Ovary (tissue), 9 donors: ENCODE results near the gene TBC1D5. TPM values are rescaled to one million over a fixed set of nuclear protein-coding genes. Genes with fewer than 3 reads are reported as not detected.

Experiments used
- DNase-seq, 5 donors: peaks; one replicate each; pipeline ENCODE4 v3.0.0-alpha.2; 2019 to 2020
- H3K27ac ChIP-seq, 2 donors: fragments of 200-600 bp; one replicate each; pipeline versions ENCODE4 v1.5.1 to v1.8.0; 2019 to 2022
- H3K27me3 ChIP-seq: fragments of 200-600 bp; one replicate; pipeline ENCODE4 v1.8.0; 2022
- H3K36me3 ChIP-seq: fragments of 200-600 bp; sonication (generic); one replicate; pipeline ENCODE4 v1.5.1; 2019
- H3K4me1 ChIP-seq: one replicate; pipeline ENCODE4 v1.8.1; 2013; ENCODE audit warnings: mild to moderate bottlenecking, moderate library complexity; ENCODE audit not compliant: insufficient read depth
- H3K4me3 ChIP-seq: fragments of 200-600 bp; sonication (generic); one replicate; pipeline ENCODE4 v1.5.1; 2017
- H3K9me3 ChIP-seq, 2 donors: fragments of 200-600 bp in 1 of 2; sonication (generic) in 1 of 2; one replicate each; pipeline versions ENCODE4 v1.5.1 to v1.8.1; 2013 to 2019; ENCODE audit warnings: mild to moderate bottlenecking in 1 of 2, moderate library complexity in 1 of 2
- CTCF ChIP-seq, 3 donors: fragments of 450-650 bp in 2 of 3; fragments of 200-600 bp in 1 of 3; IDR thresholded peaks; one replicate each; pipeline versions ENCODE4 v1.5.1 to v1.8.0; 2016 to 2022; ENCODE audit warnings: antibody characterized with exemption in 3 of 3, mild to moderate bottlenecking in 1 of 3
- EP300 ChIP-seq: sonication (generic); formaldehyde crosslinking; IDR thresholded peaks from one replicate; pipeline ENCODE4 v1.6.1; 2017; ENCODE audit warnings: antibody characterized with exemption
- POLR2A ChIP-seq: fragments of 450-650 bp; IDR thresholded peaks from one replicate; pipeline ENCODE4 v1.6.1; 2017; ENCODE audit warnings: antibody characterized with exemption, mild to moderate bottlenecking, moderate library complexity
- WGBS, 3 donors: extraction: QIAGEN DNeasy Blood & Tissue Kit in 1 of 3; methylation state at CpG; one replicate each; pipeline versions ENCODE4 v1.1.5 to v1.1.7; 2013 to 2017; 5-methylcytosine and 5-hydroxymethylcytosine counted together
- intact Hi-C, 4 donors: fragments of 100-400 bp; cut with DNase I; formaldehyde crosslinking; loops; one replicate each; pipeline versions ENCODE4 v1.11.0 to v1.15.1; 2022 to 2023
- polyA plus RNA-seq, 2 donors: library from polyadenylated mRNA; stranded (reverse); fragments of 200-250 nt in 1 of 2; fragments of 350-450 nt in 1 of 2; fragmentation: Illumina TruSeq in 1 of 2; extraction: RNeasy Lipid Tissue Mini Kit (QIAGEN cat#74804) in 1 of 2; gene quantifications; one replicate each; pipeline ENCODE4 v1.2.3, GENCODE V29; 2013 to 2014
- total RNA-seq, 7 donors: library from RNA; depleted of rRNA in 2 of 7; stranded (reverse); fragments of >200 nt in 2 of 7; fragmentation: NEBNext Ultra II Directional in 3 of 7; extraction: Animal tissue kit (Norgen Biotek cat#: 25700) in 3 of 7; gene quantifications; one replicate each; pipeline versions ENCODE4 v1.1.0 to v1.2.4, GENCODE V29; 2016 to 2023
- donor health status: DM: no; HTN: no; CAD: no; lungs with moderate emphysema.
- donor health status: DM: no; HTN: no; CAD: no.
- donor health status: Bipolar disorder and iron deficiency.
- donor health status: DM: yes; HTN: yes; CAD: no.
- donor health status: DM: no; HTN: no; CAD: no.
- donor health status: DM: yes; HTN: yes; CAD: no.

Gene TBC1D5
- total and polyA plus RNA-seq, 9 donors, result 20.7 to 73.5 (median 61.0) TPM

GRCh38 chr3:17687566-17687965 lies 54.9 kb downstream of the TBC1D5 start:
- WGBS, 3 donors, result 97 to 100% (median 100%) methylated on average over 1 of the region's 1 CpG
- H3K36me3 ChIP-seq, result no peaks in the 10 kb centered on the region
- H3K4me3 ChIP-seq, result no peak overlapping the region
- TF ChIP-seq EP300 (no peak), POLR2A (no peak), CTCF (IDR thresholded peaks at IDR 0.05) (no peak)
- no peaks in the 10 kb centered on the region for H3K27me3 ChIP-seq
- intact Hi-C loops, result no loop called here
- H3K9me3 ChIP-seq, result no peaks in the 10 kb centered on the region
- no peaks in the 10 kb centered on the region for H3K4me1 ChIP-seq
- no peak for DNase-seq
- no peak overlapping the region for H3K27ac ChIP-seq

- WGBS, 3 donors, result 90 to 100% (median 96%) methylated on average over 1 of the region's 1 CpG
These were observed 55.8 kb downstream of the TBC1D5 start for GRCh38 chr3:17686613-17687012.

GRCh38 chr3:17683542-17684207 lies 58.8 kb downstream of the TBC1D5 start:
- 69 to 85% (median 71%) methylated on average over 4 of the region's 4 CpGs for WGBS, 3 donors
- DNase-seq, result no peak
- H3K9me3 ChIP-seq, result no peaks in the 10 kb centered on the region
- H3K4me1 ChIP-seq, result peaks cover 3% of the 10 kb centered on the region
- intact Hi-C loops, result no loop called here
- H3K27me3 ChIP-seq, result no peaks in the 10 kb centered on the region
- no peaks in the 10 kb centered on the region for H3K36me3 ChIP-seq
- no peak overlapping the region for H3K27ac ChIP-seq
- no peak overlapping the region for H3K4me3 ChIP-seq
- TF ChIP-seq CTCF (IDR thresholded peaks at IDR 0.05), result no peak
- TF ChIP-seq POLR2A, result no peak
- no peak for TF ChIP-seq EP300

More at GRCh38 chr3:17686613-17687012, 55.8 kb downstream of the TBC1D5 start:
- no peaks in the 10 kb centered on the region for H3K36me3 ChIP-seq
- intact Hi-C loops, result no loop called here
- H3K4me1 ChIP-seq, result peaks cover 2% of the 10 kb centered on the region
- TF ChIP-seq EP300, result no peak
- TF ChIP-seq POLR2A, result no peak
- no peak for TF ChIP-seq CTCF (IDR thresholded peaks at IDR 0.05)
- no peak for DNase-seq
- H3K4me3 ChIP-seq, result no peak overlapping the region
- no peaks in the 10 kb centered on the region for H3K27me3 ChIP-seq
- no peak overlapping the region for H3K27ac ChIP-seq
- no peaks in the 10 kb centered on the region for H3K9me3 ChIP-seq

GRCh38 chr3:17680530-17680929 lies 61.9 kb downstream of the TBC1D5 start:
- no peaks in the 10 kb centered on the region for H3K9me3 ChIP-seq
- intact Hi-C loops, result no loop called here
- no peak for DNase-seq

More at GRCh38 chr3:17680530-17680929, 61.9 kb downstream of the TBC1D5 start:
- TF ChIP-seq EP300 (no peak), POLR2A (no peak), CTCF (IDR thresholded peaks at IDR 0.05) (no peak)
- Histone ChIP-seq H3K27ac (no peak overlapping the region), H3K4me3 (no peak overlapping the region), H3K27me3 (no peaks in the 10 kb centered on the region), H3K36me3 (no peaks in the 10 kb centered on the region), H3K4me1 (peaks cover 3% of the 10 kb centered on the region)
